ENCODE measurements around the gene TEAD1.

The TEAD1 gene

DNA sequence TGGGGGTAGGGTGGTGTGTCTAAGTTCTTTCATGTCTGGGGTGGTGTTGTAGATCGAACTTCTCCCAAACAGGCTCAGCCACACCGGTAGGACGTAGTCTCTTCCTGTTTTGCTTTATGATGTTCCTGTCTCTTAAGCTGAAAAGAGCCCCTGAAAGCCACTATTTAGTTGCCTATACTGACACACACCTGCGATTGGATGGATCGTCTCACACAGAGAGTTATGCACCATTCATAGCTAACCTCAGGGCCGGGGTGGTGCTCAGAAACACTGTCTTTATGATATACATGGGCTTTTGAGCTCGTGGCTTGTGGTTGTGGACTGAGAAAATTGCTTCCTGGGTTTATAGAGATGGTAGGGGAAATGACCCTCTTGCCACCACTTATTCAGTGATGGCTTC, 137.6 kb downstream of the TEAD1 start:
- DNase-seq (ENCODE audit: low read depth), result no peak

DNA sequence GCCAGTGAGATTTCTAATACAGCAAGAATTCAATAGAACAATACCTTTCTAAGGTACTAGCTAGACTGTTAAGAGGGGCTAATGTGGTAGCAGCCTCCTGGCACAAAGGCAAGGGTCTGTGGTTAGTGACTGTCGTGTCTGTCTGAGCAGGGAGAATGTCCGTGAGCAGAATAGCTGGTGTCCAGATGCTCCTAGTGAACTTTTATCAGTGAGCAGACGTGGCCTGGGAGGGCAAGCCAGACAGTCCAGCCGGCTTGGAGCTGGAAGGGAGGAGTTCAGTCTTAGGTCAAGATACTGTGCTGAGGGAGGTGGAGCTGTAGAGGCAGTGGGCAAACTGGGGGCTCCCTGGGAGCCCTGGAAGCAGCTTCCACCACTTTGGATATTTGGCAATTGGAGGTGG, 138.6 kb downstream of the TEAD1 start:
- DNase-seq (ENCODE audit: low read depth), result no peak

DNA sequence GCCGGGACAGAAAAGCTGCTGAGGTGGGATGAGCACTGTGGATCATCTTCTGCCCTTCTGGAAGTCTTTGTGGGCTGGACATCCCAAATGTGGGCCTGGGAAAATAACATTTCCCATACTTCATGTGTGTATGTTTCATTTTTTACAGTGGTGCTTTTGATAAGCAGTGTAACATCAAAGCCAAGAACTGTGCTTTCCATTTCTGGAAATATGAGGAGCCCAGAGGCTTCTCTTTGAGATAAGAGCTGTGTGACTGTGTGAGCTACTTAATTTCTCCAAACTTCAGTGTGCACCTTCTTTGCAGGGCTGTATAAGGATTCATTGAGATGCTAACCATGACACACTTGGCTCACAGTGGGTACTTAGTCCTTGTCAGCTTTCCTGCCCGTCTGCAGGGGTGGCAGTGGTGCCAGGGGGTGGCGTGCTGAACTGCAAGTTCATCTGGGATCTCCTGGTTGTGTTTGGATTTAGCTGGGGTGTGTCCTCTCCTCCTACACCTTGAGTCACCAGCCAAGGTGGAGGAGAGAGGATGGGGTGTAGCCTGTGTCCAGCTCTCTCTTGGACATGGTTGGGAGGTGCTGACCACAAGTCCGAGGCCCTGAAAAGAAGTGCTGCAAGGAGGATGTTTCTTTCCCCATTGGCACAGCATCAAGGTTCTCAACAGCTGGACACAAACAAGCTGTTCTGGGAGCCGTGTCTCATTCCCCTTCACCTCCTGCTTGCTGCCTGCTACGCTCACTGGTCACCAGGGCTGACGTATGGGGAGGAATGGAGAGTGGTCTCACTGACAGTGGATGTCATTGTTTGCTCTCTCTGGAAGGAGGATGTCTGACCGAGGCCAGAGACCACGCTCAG, 139.4 kb downstream of the TEAD1 start:
- DNase-seq (ENCODE audit: low read depth), result no peak

DNA sequence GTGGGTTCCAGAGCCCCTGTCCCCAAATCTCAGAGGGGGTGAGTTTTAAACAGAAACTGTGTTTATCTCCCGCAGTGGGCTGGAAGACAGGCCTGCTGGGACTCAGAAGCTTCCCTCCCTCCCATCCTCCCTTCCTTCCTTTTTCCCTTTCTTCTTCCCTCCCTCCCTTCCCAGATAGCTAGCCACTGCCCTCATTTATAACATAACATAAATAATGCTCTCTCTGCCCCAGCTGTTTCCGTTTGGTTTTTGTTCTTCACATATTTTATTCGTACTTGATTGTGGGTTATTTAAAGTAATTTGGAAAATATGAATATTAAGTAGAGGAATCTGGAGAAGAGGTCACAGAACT, 140.9 kb downstream of the TEAD1 start:
- DNase-seq (ENCODE audit: low read depth), result no peak

DNA sequence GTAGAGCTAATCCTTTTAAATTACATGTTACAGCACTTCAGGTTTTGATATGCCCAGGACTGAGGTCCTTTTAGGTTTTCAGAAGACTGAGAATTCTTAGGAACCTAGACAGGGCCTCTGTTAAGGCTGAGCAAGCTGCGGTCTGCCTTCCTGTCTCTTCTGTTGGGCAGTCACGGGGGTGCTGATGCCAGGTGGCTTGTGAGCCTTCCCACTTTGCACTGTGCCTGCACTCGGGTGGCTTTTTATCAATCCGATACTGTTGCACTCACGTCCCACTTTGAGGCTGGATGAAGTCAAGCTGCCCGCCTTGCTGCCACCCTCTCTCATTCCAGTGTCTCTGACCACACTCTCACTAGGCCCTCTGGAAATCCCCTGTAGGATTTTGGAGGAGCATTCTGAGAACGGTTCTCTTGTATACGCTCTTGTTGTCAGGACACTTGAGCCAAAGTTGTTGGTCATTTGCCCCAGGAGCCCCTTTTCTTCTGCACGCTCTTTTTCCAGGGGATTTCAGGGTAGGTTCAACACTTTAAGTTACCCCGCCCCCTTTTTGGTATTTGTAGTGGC, 141.8 kb downstream of the TEAD1 start:
- no peak for DNase-seq (ENCODE audit: low read depth)

DNA sequence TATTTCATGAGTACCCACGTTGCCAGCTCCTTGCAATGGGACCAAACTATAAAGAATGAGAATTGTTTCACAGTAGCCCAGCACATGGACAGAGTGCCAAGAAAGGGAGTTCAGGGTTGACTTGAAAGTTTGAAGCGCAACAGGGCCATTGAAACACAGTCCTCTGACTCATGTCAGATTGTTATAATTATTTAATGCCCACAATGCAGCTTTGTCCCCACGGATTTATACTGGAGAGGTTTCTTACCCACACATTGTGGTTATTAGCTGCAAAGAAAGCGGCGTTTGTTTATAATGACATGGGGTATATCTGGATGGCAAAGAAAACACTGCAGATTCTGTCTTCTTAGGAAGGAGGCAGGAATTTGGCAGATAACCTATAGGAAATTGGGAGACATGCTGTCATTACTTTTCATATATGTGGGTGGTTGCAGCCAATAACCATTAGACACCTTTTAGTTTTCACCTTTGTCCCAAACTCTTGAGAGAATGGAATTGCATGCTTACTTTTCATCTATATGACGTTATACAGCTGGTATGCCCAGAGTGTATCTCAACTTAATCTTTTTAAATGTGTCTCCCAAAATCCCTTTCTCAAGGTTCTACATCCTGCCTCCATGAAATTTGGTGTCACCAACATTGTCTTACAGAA, 143.6 kb downstream of the TEAD1 start:
- DNase-seq (ENCODE audit: low read depth), result no peak

DNA sequence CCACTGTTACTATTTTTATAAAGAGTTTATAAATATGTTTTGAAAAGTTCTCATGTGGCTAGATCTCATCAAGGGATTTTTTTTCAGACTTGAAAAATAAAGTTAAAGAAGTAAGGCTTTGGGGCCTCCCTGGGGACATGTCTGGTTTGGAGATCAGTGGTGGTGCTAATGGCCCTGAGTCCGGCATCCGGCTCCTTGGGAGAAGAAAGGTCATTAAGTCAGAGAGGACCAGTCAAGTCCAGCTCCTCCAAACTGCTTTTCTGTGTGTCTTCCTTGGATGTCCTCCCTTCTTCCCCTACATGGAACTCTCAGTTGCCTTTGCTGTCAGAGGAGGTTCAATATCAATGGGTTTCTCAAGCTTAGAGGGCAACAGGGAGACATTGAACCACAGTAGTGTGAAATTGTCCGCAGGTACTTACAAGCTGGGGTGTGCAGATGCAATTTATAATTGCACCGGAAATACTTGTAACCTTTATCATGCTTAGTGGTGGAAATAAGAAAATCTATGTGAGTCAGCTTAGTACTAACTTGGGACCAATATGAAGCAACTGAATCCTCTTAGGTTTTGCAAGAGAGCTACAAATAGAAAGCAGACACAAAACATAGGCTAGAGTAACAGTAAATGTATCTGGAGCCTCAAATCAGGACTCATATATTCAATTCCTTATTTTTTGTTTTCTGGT, 144.3 kb downstream of the TEAD1 start:
- no peak for DNase-seq (ENCODE audit: low read depth)

DNA sequence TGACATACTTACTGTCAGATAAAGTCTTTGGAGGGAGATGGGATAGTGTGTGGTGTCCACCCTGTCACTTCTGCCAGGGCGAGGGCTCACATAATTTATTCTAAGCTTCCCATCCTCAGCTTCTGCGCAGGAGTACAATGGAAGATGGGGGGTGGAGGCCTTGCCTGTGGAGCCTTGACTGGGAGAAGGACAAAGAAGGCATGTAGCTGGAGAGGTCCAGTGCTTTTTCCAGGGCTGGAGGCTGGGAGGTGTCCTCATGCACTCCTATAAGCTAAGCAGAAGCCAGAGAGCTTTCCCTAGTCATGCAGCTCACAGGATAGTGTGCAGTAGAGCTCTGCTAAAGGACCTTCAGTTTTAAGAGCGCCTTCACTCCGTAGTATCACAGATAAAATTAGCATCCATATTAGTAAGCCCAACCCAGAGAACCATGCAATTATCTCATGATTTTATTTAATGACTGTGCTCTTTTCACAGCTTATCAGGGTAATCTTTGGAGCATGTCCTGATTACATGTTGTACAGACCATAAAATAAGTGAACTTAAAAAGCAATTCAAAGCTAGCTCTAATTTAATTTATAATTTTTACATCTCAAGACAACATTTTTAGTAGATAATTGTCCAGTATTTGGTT, 148.3 kb downstream of the TEAD1 start:
- DNase-seq (ENCODE audit: low read depth), result no peak

DNA sequence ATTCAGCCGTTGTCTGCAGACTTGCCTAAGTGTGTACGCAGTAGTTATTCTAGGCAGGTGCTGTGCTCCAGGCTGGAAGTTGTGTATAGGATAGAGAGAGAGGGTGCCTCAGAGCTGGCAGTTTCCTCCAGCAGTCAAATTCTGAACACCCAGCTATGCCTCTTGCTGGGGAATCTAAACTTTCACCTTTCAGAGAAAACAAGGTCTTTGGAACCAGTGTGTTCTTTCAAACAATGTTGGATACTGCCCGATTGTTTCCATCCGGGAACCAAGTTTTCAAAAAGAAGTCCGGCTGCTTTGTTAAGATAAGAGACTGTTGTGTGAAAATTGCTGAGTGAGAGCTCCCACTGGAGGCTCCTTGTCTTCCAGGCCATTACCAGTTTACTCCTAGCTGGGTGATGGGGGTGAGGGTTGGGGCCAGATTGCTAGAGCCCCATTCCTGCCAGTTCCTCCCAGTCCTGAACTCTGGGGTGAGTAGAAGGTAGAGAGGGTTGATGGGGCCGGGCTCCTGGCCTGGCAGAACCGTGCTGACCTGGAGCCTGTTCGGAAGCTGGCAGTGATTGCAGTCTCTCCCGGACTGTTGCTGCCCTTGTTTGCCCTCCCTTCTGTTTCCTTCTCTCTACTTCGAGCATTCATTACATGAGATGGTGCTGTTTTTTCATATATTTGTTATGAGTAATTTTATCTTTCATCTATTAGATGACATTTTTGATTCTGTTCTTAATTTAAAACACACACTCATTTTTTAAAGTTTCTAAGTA, 150.2 kb downstream of the TEAD1 start:
- no peak for DNase-seq (ENCODE audit: low read depth)

DNA sequence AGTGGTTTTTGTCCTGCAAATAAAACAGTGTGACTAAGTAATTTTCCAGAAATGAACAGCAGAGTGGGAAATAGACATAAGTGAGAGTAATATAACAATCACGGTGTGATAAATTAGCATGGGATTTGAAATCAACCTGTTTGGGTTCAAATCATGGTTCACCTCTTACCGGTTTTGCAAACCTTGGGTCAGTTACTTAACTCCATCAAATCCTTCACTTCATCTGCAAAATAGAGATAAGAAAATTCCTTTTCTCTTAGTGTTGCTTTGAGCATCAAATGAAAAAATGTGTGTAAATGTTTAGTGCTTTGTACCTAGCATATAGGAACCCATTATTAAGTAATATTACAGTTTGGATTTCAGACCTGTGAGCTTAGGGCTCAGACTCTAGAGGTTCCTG, 152.2 kb downstream of the TEAD1 start:
- no peak for DNase-seq (ENCODE audit: low read depth)

DNA sequence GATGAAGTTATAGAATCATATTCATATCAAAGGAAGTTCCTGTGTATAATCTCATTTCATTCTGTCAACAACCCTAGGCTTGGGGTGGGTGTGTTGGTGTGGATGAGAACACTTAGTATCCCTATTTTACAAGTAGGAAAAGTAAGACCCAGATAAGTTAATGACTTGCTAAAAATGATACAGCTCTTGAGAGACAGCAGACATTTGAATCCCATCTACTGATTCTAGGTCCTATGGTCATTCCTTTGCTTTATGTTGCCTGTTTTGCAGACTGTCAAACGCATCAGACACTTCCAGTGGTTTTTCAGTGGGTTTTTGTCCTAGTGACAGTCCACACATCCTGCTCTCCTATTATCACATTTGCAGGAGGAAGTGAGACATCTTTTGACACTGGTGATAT, 153.1 kb downstream of the TEAD1 start:
- no peak for DNase-seq (ENCODE audit: low read depth)

DNA sequence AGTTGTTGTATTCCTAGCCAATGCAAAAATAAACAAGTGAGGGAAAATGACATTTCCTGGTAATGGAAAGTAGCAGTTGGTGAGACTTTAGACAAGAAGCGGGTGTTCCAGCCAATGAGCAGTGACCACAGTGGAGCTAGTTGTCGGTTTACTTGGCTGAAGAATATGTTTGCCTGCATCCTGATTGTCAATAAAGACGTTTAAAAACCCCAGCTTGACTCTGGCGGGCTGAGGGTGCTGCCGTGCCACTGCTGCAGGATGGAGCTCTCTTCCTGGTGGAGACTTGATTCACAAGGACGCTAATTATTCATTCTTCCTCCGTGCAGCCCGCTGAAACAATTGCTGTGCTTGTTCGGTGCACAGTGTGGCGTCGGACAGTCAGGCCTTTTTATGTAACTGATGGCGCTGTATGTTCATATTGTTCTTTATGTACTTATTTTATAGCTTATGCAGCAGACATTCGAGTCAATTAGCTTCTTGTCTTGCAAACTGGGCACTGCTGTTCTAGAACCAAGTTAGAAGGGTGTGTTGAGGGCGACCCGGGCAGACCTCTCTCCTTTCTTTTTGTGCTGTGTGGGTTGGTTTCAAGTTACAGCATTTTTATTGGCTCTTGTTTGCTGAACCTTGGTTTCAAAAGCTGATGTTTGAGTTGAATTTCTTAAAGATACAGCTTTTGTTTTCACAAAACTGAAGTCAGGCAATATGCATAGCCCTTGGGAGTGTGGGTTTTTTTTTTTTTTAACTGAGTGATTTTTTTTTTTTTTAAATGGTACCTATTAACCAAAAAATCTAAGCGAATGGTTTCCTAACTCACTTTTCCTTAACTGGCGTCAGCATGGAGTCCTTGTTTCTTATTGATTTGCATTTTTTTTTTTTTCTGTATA, 153.9 kb downstream of the TEAD1 start:
- DNase-seq (ENCODE audit: low read depth), result no peak

DNA sequence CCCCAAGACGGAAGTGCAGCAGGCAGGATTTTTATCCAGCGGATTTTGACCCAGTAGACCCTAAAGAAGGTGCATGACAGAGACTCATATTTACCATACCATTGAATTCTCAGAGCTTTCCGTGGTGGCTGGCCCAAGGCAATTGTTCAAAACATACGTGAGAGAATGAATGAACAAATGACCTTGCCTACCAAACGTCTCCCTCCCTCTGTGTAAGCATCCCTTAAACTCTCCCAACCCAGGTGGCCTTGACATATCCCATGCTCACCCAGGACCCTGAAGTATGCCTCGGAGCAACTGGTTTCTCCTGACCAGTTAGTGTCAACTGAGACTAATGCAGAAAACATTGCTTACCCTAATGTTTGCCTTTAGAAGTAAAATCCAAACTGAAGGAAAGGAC, 154.9 kb downstream of the TEAD1 start:
- DNase-seq (ENCODE audit: low read depth), result no peak

DNA sequence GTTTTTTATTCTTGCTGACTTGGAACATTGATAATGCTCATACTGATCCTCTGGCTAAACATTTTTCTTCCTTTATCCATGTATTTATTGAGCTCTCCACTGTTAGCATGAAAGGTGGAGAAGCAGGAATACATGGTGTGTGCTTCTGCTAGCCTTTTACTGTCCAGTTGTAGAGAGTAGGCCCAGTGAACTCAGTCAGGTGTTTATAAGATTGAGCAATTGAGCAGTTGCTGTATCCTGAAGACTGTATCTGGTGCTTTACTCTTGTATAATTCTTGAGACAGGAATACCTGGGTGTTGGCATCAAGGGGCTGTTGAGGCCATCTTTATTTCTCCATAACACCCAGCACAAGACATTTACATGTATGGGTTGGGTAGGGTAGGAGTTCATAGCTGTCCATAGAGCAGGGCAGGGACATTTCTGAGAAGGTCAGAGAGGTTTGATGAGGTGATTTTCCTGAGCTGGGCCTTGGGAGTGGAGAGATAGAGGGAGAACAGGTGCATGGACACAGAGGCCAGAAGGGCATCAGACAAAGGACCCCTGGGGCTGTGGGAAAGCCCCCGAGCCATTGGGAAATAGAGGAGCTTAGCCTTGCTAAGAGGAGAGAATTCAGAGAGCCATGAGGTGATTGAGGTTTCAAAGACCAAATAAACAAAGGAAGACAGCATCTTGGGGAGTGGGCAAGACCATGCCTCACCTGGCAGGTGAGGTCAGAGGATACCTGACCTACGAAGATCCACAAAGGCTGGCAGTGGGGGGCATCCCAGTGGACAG, 155.5 kb downstream of the TEAD1 start:
- DNase-seq (ENCODE audit: low read depth), result no peak

DNA sequence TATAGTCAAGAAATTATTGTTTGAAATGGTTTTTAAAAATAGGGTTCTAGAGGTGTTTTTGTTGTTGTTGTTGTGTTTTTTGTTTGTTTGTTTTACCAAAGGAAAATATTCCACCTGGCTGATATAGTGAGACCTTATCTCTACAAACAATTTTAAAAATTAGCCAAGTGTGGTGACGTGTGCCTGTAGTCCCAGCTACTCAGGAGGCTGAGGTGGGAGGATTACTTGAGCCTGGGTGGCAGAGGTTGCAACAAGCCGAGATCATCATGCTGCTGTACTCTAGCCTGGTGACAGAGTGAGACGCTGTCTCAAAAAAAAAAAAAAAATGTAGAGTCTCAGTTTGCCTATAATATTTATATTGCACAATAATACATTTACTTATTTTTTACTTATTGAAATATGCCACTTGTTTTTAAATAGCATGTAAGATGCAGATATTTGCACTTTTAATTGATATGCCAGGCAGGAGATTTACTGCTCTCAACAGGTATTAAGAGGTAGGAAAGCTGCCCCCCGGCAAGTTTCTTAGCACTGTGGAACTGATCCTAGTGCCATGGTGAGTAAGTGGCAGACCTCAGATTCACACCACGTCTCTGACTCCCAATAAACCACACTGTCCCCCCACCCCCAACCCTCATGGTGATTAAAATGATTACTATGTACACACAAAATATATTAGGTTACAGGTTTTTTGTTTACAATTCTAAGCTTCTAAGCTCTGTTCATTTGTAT, 157.4 kb downstream of the TEAD1 start:
- DNase-seq (ENCODE audit: low read depth), result no peak

DNA sequence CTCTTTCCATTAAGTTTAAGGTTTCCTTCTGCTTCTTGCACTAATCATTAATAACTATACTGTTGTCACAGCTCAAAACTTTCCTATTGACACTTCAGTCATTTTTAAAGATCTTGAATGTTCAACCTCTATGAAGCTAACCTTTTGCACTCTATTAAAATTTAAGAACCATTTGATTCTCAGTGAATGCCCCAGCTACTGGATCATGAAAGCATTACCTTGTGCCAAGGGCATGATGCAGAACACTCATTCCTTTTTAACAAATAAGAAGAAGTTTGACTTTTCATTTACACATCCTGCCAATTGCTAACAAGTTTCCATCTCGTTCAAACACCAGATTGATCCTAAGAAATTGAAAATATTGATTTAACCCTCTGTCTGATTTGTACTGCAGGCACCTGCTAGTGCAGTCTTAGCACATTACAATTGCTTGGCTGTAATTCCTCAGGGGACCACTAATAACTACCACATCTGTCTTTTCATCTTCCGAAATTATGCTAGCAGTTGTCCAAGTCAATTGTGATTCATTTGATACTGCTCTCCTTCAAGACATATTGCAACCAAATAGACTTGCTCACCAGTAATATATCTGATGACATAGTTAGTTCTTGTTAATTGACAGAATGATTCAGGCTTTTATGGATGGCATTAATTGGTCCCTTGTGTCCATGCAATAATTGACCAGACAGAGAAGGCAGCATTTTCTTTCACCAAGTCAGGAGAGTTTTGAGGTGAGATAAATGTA, 158.4 kb downstream of the TEAD1 start:
- DNase-seq (ENCODE audit: low read depth), result no peak

DNA sequence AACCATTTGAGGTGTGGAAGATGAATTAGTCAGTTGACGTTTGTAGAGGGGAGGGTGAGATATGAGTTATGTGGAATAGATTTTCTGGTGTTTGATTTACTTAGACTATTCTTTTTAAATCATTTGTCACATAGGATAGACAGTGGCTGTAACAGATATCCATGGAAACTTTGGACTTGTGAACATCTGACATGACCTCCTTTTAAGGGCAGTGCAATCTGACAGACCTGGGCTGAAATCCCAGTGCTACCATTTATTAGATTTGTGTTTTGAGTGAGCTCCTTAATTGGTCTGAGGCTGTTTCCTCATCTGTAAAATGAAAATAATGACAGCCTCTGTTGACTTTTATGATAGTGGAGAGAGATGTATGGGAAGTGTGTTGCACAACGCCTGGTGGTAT, 159.9 kb downstream of the TEAD1 start:
- no peak for DNase-seq (ENCODE audit: low read depth)

DNA sequence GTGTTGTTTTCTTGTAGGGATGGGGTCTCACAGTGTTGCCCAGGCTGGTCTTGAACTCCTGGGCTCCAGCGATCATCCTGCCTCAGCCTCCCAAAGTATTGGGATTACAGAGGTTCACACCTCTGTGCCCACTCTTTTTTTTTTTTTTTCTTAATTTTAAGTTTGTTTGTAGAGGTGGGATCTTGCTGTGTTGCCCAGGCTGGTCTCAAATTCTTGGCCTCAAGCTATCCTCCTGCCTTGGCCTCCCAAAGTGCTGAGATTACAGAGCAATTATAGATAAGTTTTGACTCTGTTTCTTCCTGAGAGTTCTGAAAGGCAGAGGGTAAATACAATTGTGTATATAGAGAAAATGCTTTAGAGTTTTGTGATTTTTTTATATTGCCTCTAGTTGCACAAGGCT, 160.4 kb downstream of the TEAD1 start:
- DNase-seq (ENCODE audit: low read depth), result no peak

DNA sequence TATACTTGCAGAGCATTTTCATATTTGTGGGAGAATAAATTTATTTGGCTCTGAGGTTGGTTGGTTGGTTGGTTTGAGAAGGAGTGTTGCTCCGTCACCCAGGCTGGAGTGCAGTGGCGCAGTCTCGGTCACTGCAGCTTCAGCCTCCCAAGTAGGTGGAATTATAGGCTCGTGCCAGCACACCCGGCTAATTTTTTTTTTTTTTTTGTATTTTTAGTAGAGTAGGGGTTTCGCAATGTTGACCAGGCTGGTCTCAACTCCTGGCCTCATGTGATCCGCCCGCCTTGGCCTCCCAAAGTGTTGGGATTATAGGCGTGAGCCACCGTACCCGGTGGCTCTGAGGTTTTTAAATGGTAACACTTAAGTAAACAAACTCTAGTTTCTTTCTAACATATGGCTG, 161.1 kb downstream of the TEAD1 start:
- no peak for DNase-seq (ENCODE audit: low read depth)
